ENCODE results near the gene GDI1. TPM values are rescaled to one million over a fixed set of nuclear protein-coding genes. Genes with fewer than 3 reads are reported as not detected.

GDI1 gene
- total and polyA plus RNA-seq, 7 experiments from 2014 or later, result 18.8 to 174 (median 115) TPM

GRCh38 chrX:154483325-154483724 is 46.4 kb downstream of the GDI1 start:
- Histone ChIP-seq H3K4me1 (ENCODE audit: control insufficient read depth in 2 of 2, insufficient read depth in 2 of 2, low read length in 2 of 2) (peaks cover 0 to 15% of the 10 kb centered on the region in 2 donors), H3K36me3 (ENCODE audit: control insufficient read depth in 2 of 3, insufficient read depth in 3 of 3, low read length in 3 of 3) (peaks cover 0 to 6% (median 4%) of the 10 kb centered on the region in 3 experiments), H3K4me3 (ENCODE audit: low read length) (no peak overlapping the region), H3K27me3 (ENCODE audit: control insufficient read depth in 2 of 2, insufficient read depth in 2 of 2, low read length in 2 of 2) (no peaks in the 10 kb centered on the region), H3K9me3 (ENCODE audit: control insufficient read depth in 2 of 3, low read length in 3 of 3) (no peaks in the 10 kb centered on the region), H3K27ac (ENCODE audit: low read depth, low read length) (no peak overlapping the region)
- peaks cover 0 to 4% (median 0%) of the 10 kb centered on the region in 5 donors for H3K36me3 Mint-ChIP-seq
- DNase-seq (no peak), ATAC-seq (no peak)
- H3K27ac Mint-ChIP-seq, result no peak overlapping the region
- ChIA-PET POLR2A (interaction anchor here (1.3 to 2.0 kb wide), 2 partner anchors 34 to 53 kb away, joined by 4 to 8 read pairs; partner anchors contain the start of gene ATP6AP1), CTCF (interaction anchor here (0.6 to 0.7 kb wide), 2 partner anchors 135 to 287 kb away, joined by 3 read pairs; no protein-coding TSS in a partner anchor)
- H3K4me1 Mint-ChIP-seq, result peaks cover 5 to 32% (median 13%) of the 10 kb centered on the region in 7 donors
- no peak overlapping the region for H3K4me3 Mint-ChIP-seq
- H3K9me3 Mint-ChIP-seq, result no peaks in the 10 kb centered on the region
- intact Hi-C loops (cut with micrococcal nuclease), result no loop called here
- H3K27me3 Mint-ChIP-seq, result no peaks in the 10 kb centered on the region

GRCh38 chrX:154484255-154485149 is 47.5 kb downstream of the GDI1 start:
- POLR2A ChIA-PET, result interaction anchor here (0.6 to 7.0 kb wide), 9 partner anchors 8 to 87 kb away, joined by 3 to 69 read pairs (median 4); partner anchors contain the start of genes ATP6AP1, FAM3A, IKBKG and RPL10
- peak overlapping the region in 3 of 9 donors; percentile 14 to 51 (median 45) for H3K27ac Mint-ChIP-seq

GRCh38 chrX:154485150-154486051 is 48.4 kb downstream of the GDI1 start:
- POLR2A ChIA-PET, result interaction anchor here (0.9 to 7.0 kb wide), 9 partner anchors 9 to 88 kb away, joined by 3 to 69 read pairs (median 4); partner anchors contain the start of genes ATP6AP1, FAM3A, FAM50A and IKBKG
- Histone ChIP-seq H3K27ac (ENCODE audit: low read depth, low read length) (peak overlapping the region; percentile 66), H3K4me3 (ENCODE audit: low read length) (peak overlapping the region; percentile 37), H3K9me3 (ENCODE audit: control insufficient read depth in 2 of 3, low read length in 3 of 3) (no peaks in the 10 kb centered on the region), H3K36me3 (ENCODE audit: control insufficient read depth in 2 of 3, insufficient read depth in 3 of 3, low read length in 3 of 3) (peaks cover 0 to 6% (median 4%) of the 10 kb centered on the region in 3 experiments), H3K27me3 (ENCODE audit: control insufficient read depth in 2 of 2, insufficient read depth in 2 of 2, low read length in 2 of 2) (no peaks in the 10 kb centered on the region), H3K4me1 (ENCODE audit: control insufficient read depth in 2 of 2, insufficient read depth in 2 of 2, low read length in 2 of 2) (peaks cover 0 to 10% of the 10 kb centered on the region in 2 donors)
- Mint-ChIP-seq H3K4me1 (peaks cover 5 to 38% (median 17%) of the 10 kb centered on the region in 7 donors), H3K4me3 (peak overlapping the region; percentile 42 to 88 (median 72)), H3K27ac (peak overlapping the region in 5 of 9 donors; percentile 17 to 62 (median 18)), H3K9me3 (no peaks in the 10 kb centered on the region), H3K27me3 (no peaks in the 10 kb centered on the region), H3K36me3 (peaks cover 0 to 4% (median 0%) of the 10 kb centered on the region in 5 donors)
- intact Hi-C loops (cut with micrococcal nuclease), result loop anchor here (1.0 kb wide), 2 partner anchors 28 to 31 kb away; partner anchors contain the start of gene FAM3A (in 1 of the 2)
- CTCF ChIA-PET, result no interaction called here
- ATAC-seq (no peak), DNase-seq (no peak)

More at GRCh38 chrX:154484255-154485149, 47.5 kb downstream of the GDI1 start:
- Histone ChIP-seq H3K27me3 (ENCODE audit: control insufficient read depth in 2 of 2, insufficient read depth in 2 of 2, low read length in 2 of 2) (no peaks in the 10 kb centered on the region), H3K36me3 (ENCODE audit: control insufficient read depth in 2 of 3, insufficient read depth in 3 of 3, low read length in 3 of 3) (peaks cover 0 to 6% (median 4%) of the 10 kb centered on the region in 3 experiments), H3K4me3 (ENCODE audit: low read length) (no peak overlapping the region), H3K9me3 (ENCODE audit: control insufficient read depth in 2 of 3, low read length in 3 of 3) (no peaks in the 10 kb centered on the region), H3K27ac (ENCODE audit: low read depth, low read length) (peak overlapping the region; percentile 66), H3K4me1 (ENCODE audit: control insufficient read depth in 2 of 2, insufficient read depth in 2 of 2, low read length in 2 of 2) (peaks cover 0 to 12% of the 10 kb centered on the region in 2 donors)
- CTCF ChIA-PET, result no interaction called here
- H3K36me3 Mint-ChIP-seq, result peaks cover 0 to 4% (median 0%) of the 10 kb centered on the region in 5 donors
- peaks cover 5 to 36% (median 14%) of the 10 kb centered on the region in 7 donors for H3K4me1 Mint-ChIP-seq
- no peaks in the 10 kb centered on the region for H3K27me3 Mint-ChIP-seq
- peak; percentile 60 for ATAC-seq
- DNase-seq, result no peak
- intact Hi-C loops (cut with micrococcal nuclease), result no loop called here
- H3K9me3 Mint-ChIP-seq, result no peaks in the 10 kb centered on the region
- H3K4me3 Mint-ChIP-seq, result peak overlapping the region in 8 of 10 donors; percentile 12 to 88 (median 52)

- no peaks in the 10 kb centered on the region for H3K27me3 ChIP-seq (ENCODE audit: control insufficient read depth in 2 of 2, insufficient read depth in 2 of 2, low read length in 2 of 2)
- H3K27ac ChIP-seq (ENCODE audit: low read depth, low read length), result peak overlapping the region; percentile 66
- no peak for ATAC-seq
- H3K4me1 ChIP-seq (ENCODE audit: control insufficient read depth in 2 of 2, insufficient read depth in 2 of 2, low read length in 2 of 2), result peaks cover 0 to 10% of the 10 kb centered on the region in 2 donors
- H3K4me3 ChIP-seq (ENCODE audit: low read length), result peak overlapping the region; percentile 37
- Mint-ChIP-seq H3K9me3 (no peaks in the 10 kb centered on the region), H3K4me3 (peak overlapping the region in 7 of 10 donors; percentile 30 to 88 (median 56)), H3K27ac (no peak overlapping the region), H3K4me1 (peaks cover 5 to 38% (median 17%) of the 10 kb centered on the region in 7 donors), H3K36me3 (peaks cover 0 to 4% (median 0%) of the 10 kb centered on the region in 5 donors), H3K27me3 (no peaks in the 10 kb centered on the region)
- ChIA-PET POLR2A (interaction anchor here (0.9 to 7.0 kb wide), 5 partner anchors 9 to 88 kb away, joined by 3 to 69 read pairs (median 8); partner anchors contain the start of genes FAM3A, FAM50A and RPL10), CTCF (no interaction called here)
- intact Hi-C loops (cut with micrococcal nuclease), result loop anchor here (1.0 kb wide), 2 partner anchors 29 to 30 kb away; partner anchors contain the start of gene FAM3A (in 1 of the 2)
- peaks cover 0 to 6% (median 4%) of the 10 kb centered on the region in 3 experiments for H3K36me3 ChIP-seq (ENCODE audit: control insufficient read depth in 2 of 3, insufficient read depth in 3 of 3, low read length in 3 of 3)
- DNase-seq, result peak in 6 of 9 donors; percentile 22 to 44 (median 30)
- H3K9me3 ChIP-seq (ENCODE audit: control insufficient read depth in 2 of 3, low read length in 3 of 3), result no peaks in the 10 kb centered on the region
These were observed 49.1 kb downstream of the GDI1 start for GRCh38 chrX:154486052-154486395.

GRCh38 chrX:154486396-154487207 is 49.6 kb downstream of the GDI1 start, which contains the start of gene UBL4A:
Gene UBL4A, minus strand, starts transcription at chrX:154486615. Its CDS starts 31 bp downstream, at chrX:154486584.
- Histone ChIP-seq H3K4me1 (ENCODE audit: control insufficient read depth in 2 of 2, insufficient read depth in 2 of 2, low read length in 2 of 2) (peaks cover 0 to 10% of the 10 kb centered on the region in 2 donors), H3K27ac (ENCODE audit: low read depth, low read length) (peak within 1 kb of the TSS; percentile 72), H3K27me3 (ENCODE audit: control insufficient read depth in 2 of 2, insufficient read depth in 2 of 2, low read length in 2 of 2) (no peaks in the 10 kb centered on the region), H3K9me3 (ENCODE audit: control insufficient read depth in 2 of 3, low read length in 3 of 3) (no peaks in the 10 kb centered on the region), H3K4me3 (ENCODE audit: low read length) (peak within 1 kb of the TSS; percentile 37), H3K36me3 (ENCODE audit: control insufficient read depth in 2 of 3, insufficient read depth in 3 of 3, low read length in 3 of 3) (peaks cover 0 to 6% (median 4%) of the 10 kb centered on the region in 3 experiments)
- DNase-seq, result peak in 7 of 9 donors; percentile 33 to 76 (median 40)
- Mint-ChIP-seq H3K4me1 (peaks cover 5 to 38% (median 17%) of the 10 kb centered on the region in 7 donors), H3K27ac (peak within 1 kb of the TSS in 8 of 9 donors; percentile 28 to 88 (median 66)), H3K27me3 (no peaks in the 10 kb centered on the region), H3K9me3 (no peaks in the 10 kb centered on the region), H3K36me3 (peaks cover 0 to 4% (median 0%) of the 10 kb centered on the region in 5 donors), H3K4me3 (peak within 1 kb of the TSS; percentile 61 to 89 (median 78))
- CTCF ChIA-PET, result interaction anchor here (0.6 kb wide), 2 partner anchors 76 to 557 kb away, joined by 3 read pairs; no protein-coding TSS in a partner anchor
- ATAC-seq, result peak; percentile 36
- intact Hi-C loops (cut with micrococcal nuclease), result loop anchor here (1.0 kb wide), 2 partner anchors 29 to 30 kb away; partner anchors contain the start of gene FAM3A (in 1 of the 2)
- POLR2A ChIA-PET, result interaction anchor here (1.0 to 7.0 kb wide), 9 partner anchors 10 to 515 kb away, joined by 3 to 69 read pairs (median 4); partner anchors contain the start of genes FAM3A, FAM50A, HCFC1 and PLXNA3
